NCI-H526 (cell line): ENCODE measurements around the gene CRACR2A.
A peak's percentile ranks its signal among the peaks of the same experiment; 100 is the strongest.

Experiments
- DNase-seq, 2 experiments: peaks; one replicate each; lab custom pipeline; 2025; lab: John Stamatoyannopoulos, UW

The CRACR2A gene

GRCh38 chr12:3600039-3600720, 152.7 kb downstream of the CRACR2A start:
- DNase-seq, result peak; percentile 51 to 79

- DNase-seq, result peak; percentile 58 to 67
Observed at GRCh38 chr12:3598896-3599860, 153.7 kb downstream of the CRACR2A start.

DNA sequence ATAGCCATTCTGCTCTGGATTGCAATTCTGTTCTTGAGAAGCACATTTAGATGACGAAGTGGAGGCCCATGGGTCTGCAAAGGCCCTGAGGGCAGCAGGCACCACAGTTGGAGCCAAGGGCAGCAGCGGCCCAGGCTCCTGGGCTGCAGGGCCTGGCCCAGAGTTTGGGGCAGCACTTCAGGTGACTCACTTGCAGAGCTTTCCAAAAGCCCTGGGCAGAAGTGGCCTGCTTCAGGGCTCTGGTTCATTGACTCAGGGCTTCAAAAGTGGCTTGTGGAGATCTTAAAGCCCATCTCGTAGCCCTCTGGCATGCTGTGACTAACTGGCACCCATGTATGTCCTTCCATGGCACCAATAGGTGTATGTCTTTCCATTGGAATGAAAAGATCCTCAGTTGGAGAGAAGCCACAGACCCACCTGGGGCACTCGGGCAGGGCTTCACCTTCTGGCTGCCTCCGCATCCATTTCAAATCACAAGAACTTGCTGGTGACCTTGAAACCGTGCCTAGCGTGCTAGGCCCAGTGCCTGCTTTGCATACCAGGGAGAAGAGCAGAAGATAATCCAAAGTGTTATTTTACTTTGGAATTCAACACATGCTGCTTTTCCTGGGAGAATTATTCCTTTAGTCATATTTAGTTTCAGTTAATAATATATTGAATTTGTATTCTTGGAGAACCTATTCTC, 155.2 kb downstream of the CRACR2A start:
- peak in 1 of 2 experiments; percentile 43 for DNase-seq

DNA sequence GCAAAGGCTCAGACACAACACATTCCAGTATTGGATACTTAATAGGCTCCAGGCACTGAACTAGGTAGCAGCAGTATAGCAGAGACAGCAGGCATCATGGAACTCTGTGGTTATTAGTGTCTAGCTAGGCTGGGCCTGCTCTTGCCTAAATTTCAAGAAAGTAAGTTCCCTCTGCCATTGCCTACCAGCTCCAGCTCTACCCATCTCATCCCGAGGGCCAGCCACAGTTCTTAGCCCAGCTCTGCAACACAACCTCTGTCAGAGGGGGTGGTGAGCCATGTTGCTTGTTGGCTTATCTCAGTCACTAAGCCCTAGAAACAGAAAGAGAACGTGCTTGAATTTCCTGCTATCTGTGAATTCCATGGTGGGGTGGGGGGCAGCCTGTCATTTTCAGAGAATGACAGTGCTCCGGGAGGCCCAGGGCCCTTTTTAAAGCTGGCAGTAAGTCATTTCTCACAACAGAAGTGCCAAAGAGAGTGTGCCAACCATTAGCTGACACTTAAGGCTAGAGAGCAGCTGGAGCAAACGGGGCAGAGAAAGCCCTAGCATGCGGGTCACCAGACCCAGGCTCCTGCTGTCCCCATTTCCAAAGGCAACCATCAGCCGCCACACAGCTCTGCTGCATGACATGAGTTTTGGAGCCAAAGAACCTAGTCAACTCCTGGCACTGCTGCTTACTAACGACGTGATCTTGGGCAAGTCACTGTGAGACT, 156.1 kb downstream of the CRACR2A start:
- DNase-seq, result no peak

- no peak for DNase-seq
Observed at GRCh38 chr12:3595721-3596120, 157.2 kb downstream of the CRACR2A start.

DNA sequence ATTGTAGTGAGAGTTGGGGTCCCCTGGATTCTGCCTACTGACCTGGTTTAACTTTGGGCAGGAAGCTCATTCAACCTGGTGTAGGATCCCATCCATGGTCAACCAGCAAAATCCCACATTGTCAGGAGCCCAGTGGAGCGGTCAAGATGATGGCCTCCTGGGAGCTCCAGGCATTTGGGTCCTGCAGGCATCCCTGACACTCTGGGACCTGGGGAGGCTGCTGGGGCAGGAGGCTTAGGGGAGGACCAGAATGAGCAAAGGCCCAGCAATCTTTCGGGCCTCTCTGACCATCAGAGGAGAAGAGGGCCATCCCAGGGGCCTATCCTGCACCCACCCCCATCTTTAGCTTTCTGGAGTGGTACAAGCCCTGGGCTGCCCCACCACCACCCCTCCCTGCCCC, 157.9 kb downstream of the CRACR2A start:
- no peak for DNase-seq

DNA sequence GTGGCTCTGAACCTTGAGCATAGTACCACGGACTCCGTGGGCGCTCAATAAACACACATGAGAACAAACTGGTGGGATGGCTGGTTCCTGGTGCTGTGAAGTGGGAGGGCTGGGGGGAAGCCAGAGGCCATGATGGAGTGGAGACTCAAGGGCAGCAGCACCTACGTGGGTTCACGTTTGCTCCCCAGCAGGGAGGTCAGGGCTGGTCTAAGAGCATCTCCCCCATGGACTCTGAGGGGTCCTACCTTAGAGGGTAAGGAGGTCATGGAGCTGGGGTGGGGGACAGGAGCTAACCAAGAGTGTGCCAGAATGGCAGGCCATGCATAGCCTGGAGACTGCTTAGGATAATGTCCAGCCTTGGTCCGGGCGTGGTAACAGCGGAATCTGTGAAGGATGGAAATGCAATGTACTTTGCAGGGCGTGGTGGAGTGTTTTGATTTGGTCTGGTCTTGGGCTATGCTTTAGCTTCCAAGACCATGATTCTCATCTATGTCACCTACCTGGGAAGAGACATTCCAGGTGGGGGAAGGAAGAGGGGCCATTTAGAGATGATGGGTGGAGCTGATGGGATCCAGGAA, 158.9 kb downstream of the CRACR2A start:
- DNase-seq, result no peak

GRCh38 chr12:3592856-3593625, 159.9 kb downstream of the CRACR2A start:
- no peak for DNase-seq

DNA sequence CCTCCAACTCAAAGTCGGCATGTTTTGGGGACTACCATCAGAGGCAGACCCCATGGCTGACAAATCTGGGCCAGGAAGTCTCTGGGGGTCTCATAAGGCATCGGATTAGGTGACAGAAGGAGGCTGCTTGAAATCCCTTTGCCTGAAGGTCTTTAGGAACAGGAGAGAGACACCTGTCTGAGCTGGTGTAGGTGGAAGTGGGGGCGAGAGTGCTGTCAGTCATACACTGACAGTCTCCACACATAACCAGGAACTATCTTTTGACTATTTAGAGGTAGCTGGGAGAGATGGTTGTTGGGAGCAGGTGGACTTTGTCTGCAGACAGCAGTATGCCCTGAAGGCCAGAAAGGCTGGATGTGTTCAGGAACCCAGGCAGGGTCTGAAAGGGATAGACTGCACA, 163.2 kb downstream of the CRACR2A start:
- DNase-seq, result no peak

- no peak for DNase-seq
Observed at GRCh38 chr12:3587402-3588013, 165.4 kb downstream of the CRACR2A start.

DNA sequence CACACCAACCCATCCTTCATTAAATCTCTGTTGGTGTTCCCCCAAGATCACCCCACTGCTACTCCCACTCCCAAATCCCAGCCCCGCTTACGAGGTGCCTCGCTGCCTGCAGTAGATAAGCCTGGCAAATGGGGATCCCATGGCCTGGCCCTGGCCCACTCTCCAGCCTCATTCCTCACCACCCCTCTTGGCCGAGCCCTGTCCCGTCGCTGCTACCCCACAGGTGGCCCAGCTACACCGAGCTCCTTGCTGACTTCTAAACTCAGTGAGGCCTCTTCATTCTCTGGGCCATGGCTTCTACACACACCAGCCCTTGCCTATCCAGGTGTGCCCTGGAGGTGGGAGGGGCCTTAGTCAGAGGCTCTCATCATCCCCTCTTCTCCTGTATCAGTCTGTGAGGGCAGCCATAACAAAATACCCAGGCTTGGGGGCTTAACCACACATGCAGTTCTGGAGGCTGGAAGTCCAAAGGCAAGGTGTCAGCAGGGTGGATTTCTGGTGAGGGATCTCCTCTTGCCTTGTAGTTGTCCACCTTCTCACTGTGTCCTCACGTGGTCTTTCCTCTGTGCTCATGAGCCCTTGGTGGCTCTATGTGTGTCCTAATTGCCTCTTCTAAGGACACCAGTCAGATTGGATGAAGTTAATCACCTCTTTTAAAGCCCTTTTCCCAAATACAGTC, 169.1 kb downstream of the CRACR2A start:
- DNase-seq, result no peak

- DNase-seq, result no peak
Observed at GRCh38 chr12:3580094-3580749, 172.7 kb downstream of the CRACR2A start.

DNA sequence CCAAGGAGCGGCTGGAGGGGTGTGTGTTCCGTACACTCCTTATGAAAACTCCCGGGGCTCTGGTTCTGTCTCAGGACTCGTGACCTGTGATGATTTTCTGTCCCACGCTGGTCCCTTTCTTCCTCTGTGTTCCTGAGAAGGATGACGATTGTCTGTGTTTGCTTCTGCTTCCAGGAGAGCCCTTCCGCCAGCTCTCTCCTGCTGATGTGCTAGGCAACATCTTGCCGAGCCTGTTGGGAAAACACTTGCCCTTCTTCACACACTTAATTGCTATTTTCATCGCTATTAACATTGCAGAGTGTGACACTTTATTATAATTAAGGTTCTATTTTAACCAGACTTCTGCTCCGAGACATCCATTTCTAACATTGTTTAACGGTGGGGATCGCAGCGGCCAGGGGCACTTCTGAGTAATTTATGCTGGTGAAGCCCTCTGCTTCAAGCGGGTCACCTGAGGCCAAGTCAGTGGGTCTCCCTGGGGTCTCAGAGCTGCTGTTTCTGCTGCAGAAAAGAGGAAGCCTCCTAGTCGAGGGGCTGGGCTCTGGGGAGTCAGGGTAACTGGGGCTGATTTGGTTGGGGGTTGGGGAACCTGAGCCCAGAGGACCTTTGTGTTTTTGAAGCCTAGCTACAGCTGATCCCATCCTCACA, 173.3 kb downstream of the CRACR2A start:
- DNase-seq, result no peak

DNA sequence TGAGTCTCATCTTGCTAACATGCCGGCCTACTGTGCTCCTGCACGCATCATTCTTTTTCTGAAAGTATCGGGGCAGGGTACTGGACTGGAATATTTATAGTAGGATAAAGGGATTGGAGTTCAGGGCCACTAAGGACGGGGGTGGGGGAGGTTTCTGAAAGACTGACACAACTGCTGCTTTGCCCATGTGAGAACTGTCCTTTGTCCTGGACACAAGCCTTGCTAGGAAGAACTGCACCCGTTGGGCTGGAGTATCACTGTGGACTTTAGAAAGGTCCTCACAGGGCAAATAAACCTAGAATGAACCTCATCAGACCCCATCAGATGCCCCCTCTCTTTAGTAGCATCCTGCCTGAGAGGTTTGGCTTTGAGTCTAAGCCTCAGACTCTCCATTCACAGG, 174.4 kb downstream of the CRACR2A start:
- no peak for DNase-seq

GRCh38 chr12:3576891-3577290, 176.0 kb downstream of the CRACR2A start:
- no peak for DNase-seq

- DNase-seq, result no peak
Observed at GRCh38 chr12:3574986-3575385, 177.9 kb downstream of the CRACR2A start.

- DNase-seq, result no peak
Observed at GRCh38 chr12:3572560-3572959, 180.3 kb downstream of the CRACR2A start.

DNA sequence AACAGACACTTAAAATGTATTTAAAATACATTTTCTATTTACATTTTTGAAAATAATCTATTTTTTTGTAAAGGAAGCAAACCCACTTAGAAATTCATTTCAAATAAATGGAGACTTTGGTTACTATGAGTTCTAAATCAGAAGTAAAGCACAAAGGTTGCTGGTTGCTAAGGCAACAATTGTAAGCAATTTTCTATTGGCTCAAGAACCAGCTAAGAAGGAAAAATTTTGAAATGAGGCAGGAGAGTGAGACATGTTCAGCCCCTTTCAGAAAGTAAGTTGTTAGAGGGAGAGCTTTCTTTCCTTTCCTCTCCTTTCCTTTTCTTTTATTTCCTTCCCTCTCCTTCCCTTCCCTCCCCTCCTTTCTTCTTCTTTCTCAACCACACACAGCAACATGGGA, 181.2 kb downstream of the CRACR2A start:
- no peak for DNase-seq

DNA sequence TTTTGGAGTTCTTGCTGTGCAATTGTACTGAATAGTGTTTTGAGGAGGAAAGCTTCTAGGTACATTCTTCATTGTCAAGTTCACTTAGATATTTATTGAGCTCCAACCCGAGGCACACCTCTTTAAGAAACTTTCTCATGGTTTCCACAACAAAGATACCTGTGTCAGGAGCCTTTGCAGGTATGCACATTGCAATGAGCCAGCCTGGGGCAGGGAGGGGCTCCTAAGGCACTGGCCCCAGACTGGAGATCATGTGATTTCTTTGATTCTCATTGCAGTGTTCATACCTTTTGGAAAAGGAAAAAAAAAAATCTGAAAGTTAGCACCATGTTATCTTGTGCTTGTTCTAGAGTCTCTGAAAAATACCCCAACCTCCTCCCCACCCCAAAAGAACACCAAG, 181.6 kb downstream of the CRACR2A start:
- no peak for DNase-seq
